GM12875 (cell line): Measurements from ENCODE around the gene PHF21B.

ENCODE experiments used
- H3K4me3 ChIP-seq: one replicate; pipeline ENCODE4 v1.5.1; 2011; ENCODE audit warnings: low read depth, low read length, control low read depth
- CTCF ChIP-seq: IDR thresholded peaks from 2 replicates; pipeline ENCODE4 v1.5.1; 2011; ENCODE audit warnings: low read depth, mild to moderate bottlenecking, control low read depth, inconsistent platforms, low read length, moderate library complexity, borderline replicate concordance; ENCODE audit not compliant: insufficient read depth

The PHF21B gene

DNA sequence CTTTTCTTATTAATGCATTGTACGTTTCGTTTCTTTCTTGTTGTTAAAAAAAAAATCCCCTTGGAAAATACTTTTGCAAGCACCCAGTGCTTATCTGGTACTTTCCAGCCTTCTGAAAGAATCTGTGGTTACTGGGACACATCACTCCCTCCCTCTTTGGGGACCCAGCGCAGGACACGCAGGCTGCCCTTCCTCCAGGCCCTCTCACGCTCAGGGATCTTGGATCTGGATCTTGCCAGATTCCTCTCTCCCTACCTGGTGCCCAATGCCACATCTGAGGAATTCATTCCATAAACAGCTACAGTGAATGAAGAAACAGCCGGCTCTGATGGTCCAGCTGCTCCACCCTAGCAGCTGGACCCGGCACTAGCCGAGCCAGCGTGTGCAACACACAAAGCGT is 55.7 kb downstream of the PHF21B start:
- no peak for TF ChIP-seq CTCF
- H3K4me3 ChIP-seq = no peak overlapping the region

GRCh38 chr22:44952863-44953746 is 56.7 kb downstream of the PHF21B start:
- no peak overlapping the region for H3K4me3 ChIP-seq
- no peak for TF ChIP-seq CTCF

DNA sequence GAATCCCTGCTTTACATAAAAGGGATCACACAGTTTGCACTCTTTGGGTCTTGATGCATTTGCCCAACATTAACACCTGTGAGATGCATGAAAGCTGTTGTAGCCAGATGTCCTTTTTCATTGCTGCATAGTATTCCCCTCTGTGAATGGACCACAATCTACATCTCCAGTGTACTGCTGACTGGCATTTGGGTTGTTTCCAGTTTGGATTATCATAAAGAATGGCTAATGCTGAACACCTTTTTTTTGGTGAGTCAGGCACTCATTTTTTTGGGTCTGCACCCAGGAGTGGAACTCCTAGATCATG is 58.3 kb downstream of the PHF21B start:
- TF ChIP-seq CTCF = no peak
- H3K4me3 ChIP-seq = no peak overlapping the region

GRCh38 chr22:44950806-44951509 is 58.8 kb downstream of the PHF21B start:
- TF ChIP-seq CTCF = no peak
- H3K4me3 ChIP-seq = no peak overlapping the region

GRCh38 chr22:44947846-44948245 is 62.0 kb downstream of the PHF21B start:
- no peak for TF ChIP-seq CTCF
- no peak overlapping the region for H3K4me3 ChIP-seq

DNA sequence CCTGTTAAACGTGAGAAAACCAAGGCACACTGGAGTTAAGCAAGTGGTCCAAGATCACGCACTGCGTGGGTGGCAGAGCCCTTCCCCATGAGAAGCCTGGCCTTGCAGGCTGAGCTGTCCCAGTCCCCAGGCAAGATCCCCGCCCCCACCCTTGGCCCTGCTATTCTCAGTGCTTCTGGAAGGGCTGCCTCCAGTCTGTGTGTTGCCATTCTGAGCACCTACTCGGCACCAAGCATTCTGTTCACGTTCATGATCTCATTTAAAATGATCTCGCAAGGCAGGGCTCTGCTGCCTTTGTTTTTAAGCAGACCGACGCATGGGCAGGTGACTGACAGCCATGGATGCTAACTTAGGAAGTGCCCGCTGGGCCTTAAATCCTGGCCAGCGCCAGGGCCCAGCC is 62.8 kb downstream of the PHF21B start:
- no peak for TF ChIP-seq CTCF
- H3K4me3 ChIP-seq = no peak overlapping the region
